GM19023 (cell line): ENCODE measurements around the gene TAGLN2.

ENCODE experiments used
- ATAC-seq: cut with Tn5 transposase; IDR thresholded peaks from one replicate; pipeline ENCODE4 v1.9.1; 2021; ENCODE audit warnings: mild to moderate bottlenecking, moderate library complexity; ENCODE audit not compliant: unreplicated experiment

Gene TAGLN2

GRCh38 chr1:159949981-159950381 is 24.7 kb upstream of the TAGLN2 start:
- ATAC-seq: no peak

GRCh38 chr1:159949123-159949522 is 23.8 kb upstream of the TAGLN2 start:
- ATAC-seq: no peak

GRCh38 chr1:159947942-159948341 is 22.6 kb upstream of the TAGLN2 start:
- no peak for ATAC-seq

- ATAC-seq: no peak
Observed at GRCh38 chr1:159946242-159947187, 21.2 kb upstream of the TAGLN2 start.

- peak; percentile 67 for ATAC-seq
Observed at GRCh38 chr1:159945483-159946241, 20.4 kb upstream of the TAGLN2 start, which contains the start of gene IGSF9. Gene IGSF9, minus strand, starts transcription at chr1:159945613. Its CDS starts 2,159 bp downstream, at chr1:159943454.

- ATAC-seq: no peak
Observed at GRCh38 chr1:159944623-159945455, 19.5 kb upstream of the TAGLN2 start.

- no peak for ATAC-seq
Observed at GRCh38 chr1:159943908-159944622, 18.8 kb upstream of the TAGLN2 start.

- ATAC-seq: no peak
Observed at GRCh38 chr1:159943278-159943640, 18.0 kb upstream of the TAGLN2 start.

GRCh38 chr1:159942632-159943277 is 17.4 kb upstream of the TAGLN2 start:
- ATAC-seq: no peak

- no peak for ATAC-seq
Observed at GRCh38 chr1:159941591-159942560, 16.6 kb upstream of the TAGLN2 start.

- no peak for ATAC-seq
Observed at GRCh38 chr1:159941141-159941540, 15.8 kb upstream of the TAGLN2 start.

- ATAC-seq: no peak
Observed at GRCh38 chr1:159940006-159940620, 14.8 kb upstream of the TAGLN2 start.

- no peak for ATAC-seq
Observed at GRCh38 chr1:159939678-159940002, 14.3 kb upstream of the TAGLN2 start.

- no peak for ATAC-seq
Observed at GRCh38 chr1:159938905-159939677, 13.8 kb upstream of the TAGLN2 start.

- no peak for ATAC-seq
Observed at GRCh38 chr1:159938211-159938852, 13.0 kb upstream of the TAGLN2 start.

- no peak for ATAC-seq
Observed at GRCh38 chr1:159937054-159937750, 11.9 kb upstream of the TAGLN2 start.
